Neural cell (in vitro differentiated cells): Measurements from ENCODE around the gene CRYBB1. TPM values are rescaled to one million over a fixed set of nuclear protein-coding genes. Genes with fewer than 3 reads are reported as not detected.

Experiments used
- H2AFZ ChIP-seq: fragments of 200-600, 300-800 bp; sonication (generic), shearing (Covaris generic); 2 replicates; pipeline ENCODE4 v1.6.0; 2014; ENCODE audit warnings: low read depth, mild to moderate bottlenecking, antibody characterized with exemption, low read length, moderate library complexity
- H3F3A ChIP-seq: fragments of 200-600 bp; shearing (Covaris generic); 2 replicates; pipeline ENCODE4 v1.6.1; 2016; ENCODE audit warnings: mild to moderate bottlenecking, moderate library complexity, mixed read lengths, antibody characterized with exemption, low read length; ENCODE audit not compliant: insufficient read depth, poor library complexity, severe bottlenecking
- H3K27ac ChIP-seq: fragments of 200-600, 300-800 bp; sonication (generic), shearing (Covaris generic); 2 replicates; pipeline ENCODE4 v1.5.1; 2014; ENCODE audit warnings: mild to moderate bottlenecking, low read length, moderate library complexity
- H3K27me3 ChIP-seq: fragments of 300-800, 200-600 bp; sonication (generic), shearing (Covaris generic); 2 replicates; pipeline ENCODE4 v1.6.0; 2014; ENCODE audit warnings: mild to moderate bottlenecking, low read depth, low read length, moderate library complexity; ENCODE audit not compliant: insufficient read depth
- H3K36me3 ChIP-seq: fragments of 300-800, 200-600 bp; sonication (generic), shearing (Covaris generic); 2 replicates; pipeline ENCODE4 v1.5.1; 2014; ENCODE audit warnings: mild to moderate bottlenecking, antibody characterized with exemption, low read length, moderate library complexity; ENCODE audit not compliant: insufficient read depth
- H3K4me2 ChIP-seq: fragments of 300-800, 200-600 bp; sonication (generic), shearing (Covaris generic); 2 replicates; pipeline ENCODE4 v1.6.0; 2014; ENCODE audit warnings: mild to moderate bottlenecking, low read length
- H3K4me3 ChIP-seq: fragments of 300-800, 200-600 bp; sonication (generic), shearing (Covaris generic); 2 replicates; pipeline ENCODE4 v1.5.1; 2014; ENCODE audit warnings: mild to moderate bottlenecking, low read length, moderate library complexity
- H3K79me2 ChIP-seq: fragments of 200-600 bp; shearing (Covaris generic); replicated peaks from 2 replicates; pipeline ENCODE4 v1.6.0; 2014; ENCODE audit warnings: mild to moderate bottlenecking, low read length, moderate library complexity; ENCODE audit not compliant: insufficient read depth
- H3K9ac ChIP-seq: fragments of 300-800, 200-600 bp; sonication (generic), shearing (Covaris generic); 2 replicates; pipeline ENCODE4 v1.6.1; 2016; ENCODE audit warnings: mild to moderate bottlenecking, low read length, mixed read lengths
- H3K9me2 ChIP-seq: fragments of 200-600 bp; shearing (Covaris generic); 2 replicates; pipeline ENCODE4 v1.6.1; 2016; ENCODE audit warnings: mild to moderate bottlenecking, low read length, mixed read lengths; ENCODE audit not compliant: insufficient read depth
- H3K9me3 ChIP-seq: fragments of 200-600, 300-800 bp; sonication (generic), shearing (Covaris generic); 2 replicates; pipeline ENCODE4 v1.6.1; 2016; ENCODE audit warnings: mild to moderate bottlenecking, mixed run types, low read length, moderate library complexity, mixed read lengths
- H4K20me1 ChIP-seq: fragments of 200-600 bp; shearing (Covaris generic); 2 replicates; pipeline ENCODE4 v1.6.1; 2016; ENCODE audit warnings: mild to moderate bottlenecking, mixed run types; ENCODE audit not compliant: insufficient read depth
- CTCF ChIP-seq: fragments of 450-650 bp; IDR thresholded peaks from 2 replicates; pipeline ENCODE4 v1.5.1; 2014; ENCODE audit warnings: antibody characterized with exemption, mild to moderate bottlenecking, moderate library complexity; ENCODE audit not compliant: poor library complexity, severe bottlenecking
- EP300 ChIP-seq: fragments of 450-650 bp; conservative IDR thresholded peaks from 2 replicates; pipeline ENCODE4 v1.6.1; 2014; ENCODE audit warnings: antibody characterized with exemption, mild to moderate bottlenecking, moderate library complexity; ENCODE audit not compliant: poor library complexity, severe bottlenecking
- EZH2 ChIP-seq: fragments of 200-600, 300-800 bp; shearing (Covaris generic), sonication (generic); IDR thresholded peaks from 2 replicates; pipeline ENCODE4 v1.6.1; 2014; ENCODE audit warnings: antibody characterized with exemption, low read length, borderline replicate concordance, mild to moderate bottlenecking; ENCODE audit not compliant: insufficient read depth, poor library complexity, severe bottlenecking
- MXI1 ChIP-seq: fragments of 450-650 bp; conservative IDR thresholded peaks from 2 replicates; pipeline ENCODE4 v1.6.1; 2014; ENCODE audit warnings: antibody characterized with exemption, mild to moderate bottlenecking; ENCODE audit not compliant: poor library complexity, severe bottlenecking
- POLR2AphosphoS5 ChIP-seq: IDR thresholded peaks from 2 replicates; pipeline ENCODE4 v1.6.1; 2012
- RAD21 ChIP-seq: fragments of 450-650 bp; conservative IDR thresholded peaks from 2 replicates; pipeline ENCODE4 v1.6.1; 2014; ENCODE audit warnings: antibody characterized with exemption, mild to moderate bottlenecking, moderate library complexity
- REST ChIP-seq: IDR thresholded peaks from 2 replicates; pipeline ENCODE4 v1.6.1; 2012; ENCODE audit warnings: borderline replicate concordance
- SMC3 ChIP-seq: fragments of 450-650 bp; conservative IDR thresholded peaks from 2 replicates; pipeline ENCODE4 v1.6.1; 2014; ENCODE audit warnings: antibody characterized with exemption, mild to moderate bottlenecking, moderate library complexity; ENCODE audit not compliant: poor library complexity
- TAF1 ChIP-seq: IDR thresholded peaks from 2 replicates; pipeline ENCODE4 v1.6.1; 2012; ENCODE audit warnings: low read depth
- polyA plus RNA-seq: library from polyadenylated mRNA; depleted of rRNA; stranded (reverse); fragments of >200 nt; gene quantifications from 2 replicates; pipeline ENCODE4 v1.2.3, GENCODE V29; 2014

The CRYBB1 gene
- polyA plus RNA-seq, 1 donor from 2014 or later, result not detected

- H3K79me2 ChIP-seq, result no peaks in the 10 kb centered on the region
- no peak overlapping the region for H3K4me3 ChIP-seq
- no peaks in the 10 kb centered on the region for H3F3A ChIP-seq
- no peaks in the 10 kb centered on the region for H3K9me2 ChIP-seq
- no peak overlapping the region for H3K4me2 ChIP-seq
- no peak overlapping the region for H3K9ac ChIP-seq
- no peak overlapping the region for H2AFZ ChIP-seq
- no peaks in the 10 kb centered on the region for H4K20me1 ChIP-seq
- no peaks in the 10 kb centered on the region for H3K9me3 ChIP-seq
- no peak for TF ChIP-seq RAD21
- no peak for TF ChIP-seq TAF1
- no peak for TF ChIP-seq REST
- TF ChIP-seq SMC3, result no peak
- no peak for TF ChIP-seq EP300
- no peak for TF ChIP-seq POLR2AphosphoS5
- no peak for TF ChIP-seq MXI1
- no peak for TF ChIP-seq CTCF
- no peak overlapping the region for H3K27ac ChIP-seq
- no peaks in the 10 kb centered on the region for H3K27me3 ChIP-seq
- no peaks in the 10 kb centered on the region for H3K36me3 ChIP-seq
These were observed 50.2 kb downstream of the CRYBB1 start for GRCh38 chr22:26567610-26568009.

DNA sequence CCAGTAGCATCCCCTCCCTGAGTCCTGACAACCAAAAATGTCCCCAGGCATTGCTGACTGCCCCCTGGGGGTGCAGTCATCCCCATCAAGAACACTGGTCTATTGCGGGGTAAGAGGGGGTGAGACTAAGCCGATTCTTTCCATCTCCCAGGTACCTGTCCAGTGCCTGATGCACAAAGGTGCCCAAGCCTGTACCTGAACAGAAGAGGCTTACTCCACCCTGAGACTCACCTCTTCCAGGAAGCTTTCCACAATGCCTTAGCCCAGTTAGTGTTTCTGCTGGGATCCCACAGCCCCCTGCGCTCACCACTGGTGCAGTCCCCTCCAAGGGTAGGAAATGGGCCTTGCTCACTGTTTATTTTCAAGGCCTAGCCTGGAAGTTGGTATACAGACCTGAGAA is 50.8 kb downstream of the CRYBB1 start:
- Histone ChIP-seq H3F3A (no peaks in the 10 kb centered on the region), H3K79me2 (no peaks in the 10 kb centered on the region), H3K9me3 (no peaks in the 10 kb centered on the region), H3K4me3 (no peak overlapping the region), H3K27me3 (no peaks in the 10 kb centered on the region), H3K9me2 (no peaks in the 10 kb centered on the region), H2AFZ (no peak overlapping the region), H3K9ac (no peak overlapping the region), H4K20me1 (no peaks in the 10 kb centered on the region), H3K36me3 (no peaks in the 10 kb centered on the region), H3K27ac (no peak overlapping the region), H3K4me2 (no peak overlapping the region)
- TF ChIP-seq RAD21 (no peak), REST (no peak), TAF1 (no peak), SMC3 (no peak), CTCF (no peak), MXI1 (no peak), POLR2AphosphoS5 (no peak), EZH2 (no peak), EP300 (no peak)
